ENCODE results near the gene TAS2R40.

GRCh38 chr7:143250199-143250598, 28.4 kb downstream of the TAS2R40 start:
- TF ChIP-seq EZH2 (IDR thresholded peaks at IDR 0.05; ENCODE audit: low read length, unreplicated experiment) (no peak), CTCF (conservative IDR thresholded peaks at IDR 0.05; ENCODE audit: low read depth, low read length) (no peak), EZH2phosphoT487 (IDR thresholded peaks at IDR 0.05; ENCODE audit: borderline replicate concordance, low read length) (no peak)

Measured in PC-3 (cell line).